WTC11 (cell line): ENCODE measurements around the gene GALNT4. TPM values are rescaled to one million over a fixed set of nuclear protein-coding genes. Genes with fewer than 3 reads are reported as not detected.

Experiments used
- ATAC-seq: fragments of 200-7000 bp; cut with Tn5 transposase; 2 replicates; pipeline ENCODE4 v1.10.0; 2021; ENCODE audit warnings: mild to moderate bottlenecking, moderate library complexity
- CTCF ChIA-PET: fragments of 300-600 bp; sonication (Branson Sonifier 250); formaldehyde crosslinking; loops from one replicate; lab custom pipeline; 2021; ENCODE audit warnings: antibody characterized with exemption; lab: Charles Lee
- POLR2A ChIA-PET: fragments of 350-600 bp; sonication (Branson Sonifier 250); formaldehyde crosslinking; loops from one replicate; lab custom pipeline; 2021; ENCODE audit warnings: antibody characterized with exemption; lab: Charles Lee
- DNase-seq: peaks from one replicate; pipeline ENCODE4 v3.0.0; 2021; ENCODE audit warnings: low spot score
- H3K27ac Mint-ChIP-seq: 2 replicates; pipeline ENCODE4 v1.8.0; 2021; ENCODE audit warnings: mixed read lengths
- H3K27me3 Mint-ChIP-seq: 2 replicates; pipeline ENCODE4 v1.8.0; 2021; ENCODE audit warnings: low read depth, mild to moderate bottlenecking, moderate library complexity, mixed read lengths
- H3K36me3 Mint-ChIP-seq: 2 replicates; pipeline ENCODE4 v1.8.0; 2021; ENCODE audit warnings: mixed read lengths
- H3K4me1 Mint-ChIP-seq: 2 replicates; pipeline ENCODE4 v1.8.0; 2022; ENCODE audit warnings: mixed read lengths
- H3K4me3 Mint-ChIP-seq: 2 replicates; pipeline ENCODE4 v1.8.0; 2021; ENCODE audit warnings: mild to moderate bottlenecking, moderate library complexity, mixed read lengths
- H3K9me3 Mint-ChIP-seq: 2 replicates; pipeline ENCODE4 v1.8.0; 2021; ENCODE audit warnings: mixed read lengths
- FOXP1 ChIP-seq: sonication (generic); formaldehyde crosslinking; IDR thresholded peaks from 2 replicates; pipeline ENCODE4 v1.8.0; 2022; ENCODE audit warnings: missing genetic modification reagents, mild to moderate bottlenecking, moderate library complexity, borderline replicate concordance
- HMGA2 ChIP-seq: fragments of 250-450 bp; sonication (Bioruptor Pico); IDR thresholded peaks from 2 replicates; pipeline ENCODE4 v1.4.0; 2021; ENCODE audit warnings: mild to moderate bottlenecking, moderate library complexity
- IRF2 ChIP-seq: sonication (generic); formaldehyde crosslinking; IDR thresholded peaks from 2 replicates; pipeline ENCODE4 v1.8.0; 2022; ENCODE audit warnings: low read depth, missing genetic modification reagents, borderline replicate concordance
- NR1H2 ChIP-seq: sonication (generic); formaldehyde crosslinking; IDR thresholded peaks from 2 replicates; pipeline ENCODE4 v1.9.0; 2021; ENCODE audit warnings: mild to moderate bottlenecking, moderate library complexity, missing genetic modification reagents
- OVOL2 ChIP-seq: fragments of 250-450 bp; sonication (Bioruptor Pico); IDR thresholded peaks from 2 replicates; pipeline ENCODE4 v1.9.0; 2021; ENCODE audit warnings: mild to moderate bottlenecking, borderline replicate concordance
- PRRX2 ChIP-seq: fragments of 250-450 bp; sonication (Bioruptor Pico); IDR thresholded peaks from 2 replicates; pipeline ENCODE4 v1.8.0; 2021; ENCODE audit warnings: mild to moderate bottlenecking
- RORB ChIP-seq: fragments of 250-450 bp; sonication (Bioruptor Pico); IDR thresholded peaks from 2 replicates; pipeline ENCODE4 v1.9.0; 2021; ENCODE audit warnings: mild to moderate bottlenecking
- ZNF396 ChIP-seq: fragments of 250-450 bp; sonication (Bioruptor Pico); IDR thresholded peaks from 2 replicates; pipeline ENCODE4 v1.8.0; 2021; ENCODE audit warnings: mild to moderate bottlenecking, moderate library complexity, borderline replicate concordance
- total RNA-seq: library from RNA; stranded (reverse); gene quantifications from 3 replicates; pipeline ENCODE4 v1.2.3, GENCODE V29; 2021
- TF ChIP-seq, protein P1 (sequence below): sonication (generic); formaldehyde crosslinking; IDR thresholded peaks from 2 replicates; pipeline ENCODE4 v1.8.1; 2023; ENCODE audit warnings: mild to moderate bottlenecking, missing genetic modification reagents
- TF ChIP-seq, protein P2 (sequence below): sonication (generic); formaldehyde crosslinking; IDR thresholded peaks from 2 replicates; pipeline ENCODE4 v1.8.1; 2023; ENCODE audit warnings: mild to moderate bottlenecking, missing genetic modification reagents
- TF ChIP-seq, protein P3 (sequence below): fragments of 250-450 bp; sonication (Bioruptor Pico); IDR thresholded peaks from 2 replicates; pipeline ENCODE4 v1.9.0; 2021; ENCODE audit warnings: mild to moderate bottlenecking
- TF ChIP-seq, protein P4 (sequence below): sonication (generic); formaldehyde crosslinking; IDR thresholded peaks from 2 replicates; pipeline ENCODE4 v1.8.1; 2022; ENCODE audit warnings: low read depth, missing genetic modification reagents, borderline replicate concordance
- TF ChIP-seq, protein P5 (sequence below): sonication (generic); formaldehyde crosslinking; IDR thresholded peaks from 2 replicates; pipeline ENCODE4 v1.8.0; 2022; ENCODE audit warnings: mild to moderate bottlenecking, missing genetic modification reagents
- TF ChIP-seq, protein P6 (sequence below): sonication (generic); formaldehyde crosslinking; IDR thresholded peaks from 2 replicates; pipeline ENCODE4 v1.8.1; 2023; ENCODE audit warnings: mild to moderate bottlenecking, missing genetic modification reagents, moderate library complexity
- TF ChIP-seq, protein P7 (sequence below): sonication (generic); formaldehyde crosslinking; IDR thresholded peaks from 2 replicates; pipeline ENCODE4 v1.8.1; 2022; ENCODE audit warnings: mild to moderate bottlenecking, missing genetic modification reagents, moderate library complexity, borderline replicate concordance
- TF ChIP-seq, protein P8 (sequence below): sonication (generic); formaldehyde crosslinking; IDR thresholded peaks from 2 replicates; pipeline ENCODE4 v1.8.1; 2022; ENCODE audit warnings: low read depth, mild to moderate bottlenecking, moderate library complexity, missing genetic modification reagents, borderline replicate concordance

The GALNT4 gene
- total RNA-seq, 1 experiment from 2014 or later, result 3.9 TPM

DNA sequence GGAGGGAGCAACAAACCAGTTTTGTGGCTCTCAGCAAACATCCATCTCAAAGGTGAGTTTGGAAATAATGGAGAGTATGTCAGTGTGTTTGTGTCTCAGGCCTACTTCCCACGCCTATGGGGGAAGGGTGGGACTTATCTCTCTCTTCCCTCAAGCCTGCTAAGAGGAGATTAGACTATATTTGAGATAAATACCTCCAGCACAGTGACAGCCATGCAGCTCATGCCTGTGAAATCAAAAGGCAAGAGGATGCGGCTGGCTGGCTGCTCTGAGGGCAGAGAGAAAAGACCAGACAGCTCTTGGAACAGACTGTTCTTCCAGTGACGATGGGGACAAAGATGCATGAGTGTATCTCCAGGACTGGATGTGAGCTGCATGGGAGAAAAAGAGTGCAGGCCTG is 16.0 kb upstream of the GALNT4 start:
- POLR2A ChIA-PET, result no interaction called here
- no peak for ATAC-seq
- H3K9me3 Mint-ChIP-seq, result no peaks in the 10 kb centered on the region
- TF ChIP-seq ZNF396 (CRISPR knock-in tag), result no peak
- TF ChIP-seq OVOL2 (CRISPR knock-in tag), result no peak
- no peak for TF ChIP-seq PRRX2 (CRISPR knock-in tag)
- no peak for TF ChIP-seq FOXP1 (CRISPR knock-in tag)
- TF ChIP-seq, all 79 proteins: peak for 0
- no peak overlapping the region for H3K27ac Mint-ChIP-seq
- H3K36me3 Mint-ChIP-seq, result no peaks in the 10 kb centered on the region
- H3K27me3 Mint-ChIP-seq, result 0 out of 2 replicates have a peak, but pooled peaks cover 2% of the 10 kb centered on the region
- no peak overlapping the region for H3K4me3 Mint-ChIP-seq
- H3K4me1 Mint-ChIP-seq, result peaks cover 9% of the 10 kb centered on the region
- CTCF ChIA-PET, result no interaction called here
- DNase-seq, result no peak

DNA sequence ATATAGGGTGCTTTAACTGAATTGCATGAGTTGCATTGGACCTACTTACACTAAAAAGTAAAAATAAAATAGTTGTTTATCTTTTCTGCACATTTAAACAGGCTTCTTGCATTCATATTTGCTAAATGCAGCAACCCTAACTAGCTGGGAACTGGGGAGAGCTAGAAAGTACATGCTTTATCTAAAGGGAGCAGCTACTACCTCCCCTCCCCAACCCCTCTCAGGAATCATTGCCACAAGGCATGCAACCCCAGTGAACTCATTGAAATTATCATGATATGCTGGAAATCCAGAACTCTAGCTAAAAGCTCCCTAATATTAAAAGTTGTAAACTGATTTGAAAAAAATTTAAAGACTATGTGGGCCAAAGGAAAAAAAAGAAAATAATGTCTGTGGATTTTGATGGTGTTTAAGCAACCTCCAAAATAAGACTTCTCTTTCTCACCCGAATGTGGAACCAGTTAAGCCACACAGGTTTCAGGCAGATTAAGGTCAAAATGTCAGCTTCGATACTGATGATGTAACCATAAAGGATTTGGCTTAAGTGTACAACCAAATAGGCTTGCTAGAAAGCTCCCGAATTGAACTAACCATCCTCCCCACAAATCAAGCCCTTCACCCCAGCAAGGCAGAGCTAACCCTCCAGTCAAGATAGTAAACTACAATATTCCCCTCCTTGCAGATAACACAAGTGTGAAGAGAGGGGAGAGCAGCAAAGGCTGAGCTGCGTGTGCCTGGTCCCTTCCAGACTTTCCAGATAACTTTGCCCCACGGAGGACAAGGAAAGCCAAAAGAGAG is 15.0 kb upstream of the GALNT4 start:
- Mint-ChIP-seq H3K9me3 (no peaks in the 10 kb centered on the region), H3K4me1 (peaks cover 9% of the 10 kb centered on the region), H3K27me3 (0 out of 2 replicates have a peak, but pooled peaks cover 2% of the 10 kb centered on the region), H3K36me3 (no peaks in the 10 kb centered on the region), H3K27ac (no peak overlapping the region), H3K4me3 (no peak overlapping the region)
- DNase-seq, result no peak
- TF ChIP-seq, protein P1, sequence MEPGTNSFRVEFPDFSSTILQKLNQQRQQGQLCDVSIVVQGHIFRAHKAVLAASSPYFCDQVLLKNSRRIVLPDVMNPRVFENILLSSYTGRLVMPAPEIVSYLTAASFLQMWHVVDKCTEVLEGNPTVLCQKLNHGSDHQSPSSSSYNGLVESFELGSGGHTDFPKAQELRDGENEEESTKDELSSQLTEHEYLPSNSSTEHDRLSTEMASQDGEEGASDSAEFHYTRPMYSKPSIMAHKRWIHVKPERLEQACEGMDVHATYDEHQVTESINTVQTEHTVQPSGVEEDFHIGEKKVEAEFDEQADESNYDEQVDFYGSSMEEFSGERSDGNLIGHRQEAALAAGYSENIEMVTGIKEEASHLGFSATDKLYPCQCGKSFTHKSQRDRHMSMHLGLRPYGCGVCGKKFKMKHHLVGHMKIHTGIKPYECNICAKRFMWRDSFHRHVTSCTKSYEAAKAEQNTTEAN, result no peak
- TF ChIP-seq IRF2 (CRISPR knock-in tag) (no peak), NR1H2 (CRISPR knock-in tag) (no peak), PRRX2 (CRISPR knock-in tag) (no peak)
- TF ChIP-seq, protein P2, sequence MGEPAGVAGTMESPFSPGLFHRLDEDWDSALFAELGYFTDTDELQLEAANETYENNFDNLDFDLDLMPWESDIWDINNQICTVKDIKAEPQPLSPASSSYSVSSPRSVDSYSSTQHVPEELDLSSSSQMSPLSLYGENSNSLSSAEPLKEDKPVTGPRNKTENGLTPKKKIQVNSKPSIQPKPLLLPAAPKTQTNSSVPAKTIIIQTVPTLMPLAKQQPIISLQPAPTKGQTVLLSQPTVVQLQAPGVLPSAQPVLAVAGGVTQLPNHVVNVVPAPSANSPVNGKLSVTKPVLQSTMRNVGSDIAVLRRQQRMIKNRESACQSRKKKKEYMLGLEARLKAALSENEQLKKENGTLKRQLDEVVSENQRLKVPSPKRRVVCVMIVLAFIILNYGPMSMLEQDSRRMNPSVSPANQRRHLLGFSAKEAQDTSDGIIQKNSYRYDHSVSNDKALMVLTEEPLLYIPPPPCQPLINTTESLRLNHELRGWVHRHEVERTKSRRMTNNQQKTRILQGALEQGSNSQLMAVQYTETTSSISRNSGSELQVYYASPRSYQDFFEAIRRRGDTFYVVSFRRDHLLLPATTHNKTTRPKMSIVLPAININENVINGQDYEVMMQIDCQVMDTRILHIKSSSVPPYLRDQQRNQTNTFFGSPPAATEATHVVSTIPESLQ, result no peak
- TF ChIP-seq, protein P3, sequence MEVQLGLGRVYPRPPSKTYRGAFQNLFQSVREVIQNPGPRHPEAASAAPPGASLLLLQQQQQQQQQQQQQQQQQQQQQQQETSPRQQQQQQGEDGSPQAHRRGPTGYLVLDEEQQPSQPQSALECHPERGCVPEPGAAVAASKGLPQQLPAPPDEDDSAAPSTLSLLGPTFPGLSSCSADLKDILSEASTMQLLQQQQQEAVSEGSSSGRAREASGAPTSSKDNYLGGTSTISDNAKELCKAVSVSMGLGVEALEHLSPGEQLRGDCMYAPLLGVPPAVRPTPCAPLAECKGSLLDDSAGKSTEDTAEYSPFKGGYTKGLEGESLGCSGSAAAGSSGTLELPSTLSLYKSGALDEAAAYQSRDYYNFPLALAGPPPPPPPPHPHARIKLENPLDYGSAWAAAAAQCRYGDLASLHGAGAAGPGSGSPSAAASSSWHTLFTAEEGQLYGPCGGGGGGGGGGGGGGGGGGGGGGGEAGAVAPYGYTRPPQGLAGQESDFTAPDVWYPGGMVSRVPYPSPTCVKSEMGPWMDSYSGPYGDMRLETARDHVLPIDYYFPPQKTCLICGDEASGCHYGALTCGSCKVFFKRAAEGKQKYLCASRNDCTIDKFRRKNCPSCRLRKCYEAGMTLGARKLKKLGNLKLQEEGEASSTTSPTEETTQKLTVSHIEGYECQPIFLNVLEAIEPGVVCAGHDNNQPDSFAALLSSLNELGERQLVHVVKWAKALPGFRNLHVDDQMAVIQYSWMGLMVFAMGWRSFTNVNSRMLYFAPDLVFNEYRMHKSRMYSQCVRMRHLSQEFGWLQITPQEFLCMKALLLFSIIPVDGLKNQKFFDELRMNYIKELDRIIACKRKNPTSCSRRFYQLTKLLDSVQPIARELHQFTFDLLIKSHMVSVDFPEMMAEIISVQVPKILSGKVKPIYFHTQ (CRISPR knock-in tag), result no peak
- TF ChIP-seq, protein P4, sequence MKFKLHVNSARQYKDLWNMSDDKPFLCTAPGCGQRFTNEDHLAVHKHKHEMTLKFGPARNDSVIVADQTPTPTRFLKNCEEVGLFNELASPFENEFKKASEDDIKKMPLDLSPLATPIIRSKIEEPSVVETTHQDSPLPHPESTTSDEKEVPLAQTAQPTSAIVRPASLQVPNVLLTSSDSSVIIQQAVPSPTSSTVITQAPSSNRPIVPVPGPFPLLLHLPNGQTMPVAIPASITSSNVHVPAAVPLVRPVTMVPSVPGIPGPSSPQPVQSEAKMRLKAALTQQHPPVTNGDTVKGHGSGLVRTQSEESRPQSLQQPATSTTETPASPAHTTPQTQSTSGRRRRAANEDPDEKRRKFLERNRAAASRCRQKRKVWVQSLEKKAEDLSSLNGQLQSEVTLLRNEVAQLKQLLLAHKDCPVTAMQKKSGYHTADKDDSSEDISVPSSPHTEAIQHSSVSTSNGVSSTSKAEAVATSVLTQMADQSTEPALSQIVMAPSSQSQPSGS (CRISPR knock-in tag), result no peak
- TF ChIP-seq, protein P5, sequence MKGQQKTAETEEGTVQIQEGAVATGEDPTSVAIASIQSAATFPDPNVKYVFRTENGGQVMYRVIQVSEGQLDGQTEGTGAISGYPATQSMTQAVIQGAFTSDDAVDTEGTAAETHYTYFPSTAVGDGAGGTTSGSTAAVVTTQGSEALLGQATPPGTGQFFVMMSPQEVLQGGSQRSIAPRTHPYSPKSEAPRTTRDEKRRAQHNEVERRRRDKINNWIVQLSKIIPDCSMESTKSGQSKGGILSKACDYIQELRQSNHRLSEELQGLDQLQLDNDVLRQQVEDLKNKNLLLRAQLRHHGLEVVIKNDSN (CRISPR knock-in tag), result no peak
- no peak for ATAC-seq
- ChIA-PET CTCF (no interaction called here), POLR2A (no interaction called here)

DNA sequence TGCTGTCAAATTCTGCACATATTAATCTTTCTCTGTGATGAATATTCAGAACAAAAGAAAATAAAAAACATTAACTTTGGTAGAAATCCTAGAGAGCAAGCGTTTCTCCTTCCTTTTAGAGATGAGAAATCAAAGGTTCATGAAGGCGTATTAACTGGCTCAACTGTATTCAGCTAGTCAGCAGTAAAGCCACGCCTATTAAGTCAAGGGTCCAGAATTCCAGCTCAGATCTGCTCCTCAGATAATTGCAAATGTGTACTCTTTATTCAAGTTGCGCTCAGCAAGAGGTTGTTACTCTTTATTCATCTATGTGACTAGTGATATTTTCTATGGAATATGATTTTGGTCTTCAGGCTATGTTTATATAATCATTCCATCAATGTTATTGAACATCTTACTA is 14.3 kb upstream of the GALNT4 start:
- ATAC-seq, result no peak
- TF ChIP-seq, protein P1, result no peak
- no peak for TF ChIP-seq HMGA2 (CRISPR knock-in tag)
- no peak for TF ChIP-seq RORB (CRISPR knock-in tag)
- TF ChIP-seq, protein P6, sequence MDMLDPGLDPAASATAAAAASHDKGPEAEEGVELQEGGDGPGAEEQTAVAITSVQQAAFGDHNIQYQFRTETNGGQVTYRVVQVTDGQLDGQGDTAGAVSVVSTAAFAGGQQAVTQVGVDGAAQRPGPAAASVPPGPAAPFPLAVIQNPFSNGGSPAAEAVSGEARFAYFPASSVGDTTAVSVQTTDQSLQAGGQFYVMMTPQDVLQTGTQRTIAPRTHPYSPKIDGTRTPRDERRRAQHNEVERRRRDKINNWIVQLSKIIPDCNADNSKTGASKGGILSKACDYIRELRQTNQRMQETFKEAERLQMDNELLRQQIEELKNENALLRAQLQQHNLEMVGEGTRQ (CRISPR knock-in tag), result no peak
- TF ChIP-seq, protein P7, sequence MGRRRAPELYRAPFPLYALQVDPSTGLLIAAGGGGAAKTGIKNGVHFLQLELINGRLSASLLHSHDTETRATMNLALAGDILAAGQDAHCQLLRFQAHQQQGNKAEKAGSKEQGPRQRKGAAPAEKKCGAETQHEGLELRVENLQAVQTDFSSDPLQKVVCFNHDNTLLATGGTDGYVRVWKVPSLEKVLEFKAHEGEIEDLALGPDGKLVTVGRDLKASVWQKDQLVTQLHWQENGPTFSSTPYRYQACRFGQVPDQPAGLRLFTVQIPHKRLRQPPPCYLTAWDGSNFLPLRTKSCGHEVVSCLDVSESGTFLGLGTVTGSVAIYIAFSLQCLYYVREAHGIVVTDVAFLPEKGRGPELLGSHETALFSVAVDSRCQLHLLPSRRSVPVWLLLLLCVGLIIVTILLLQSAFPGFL, result no peak
- TF ChIP-seq, protein P8, sequence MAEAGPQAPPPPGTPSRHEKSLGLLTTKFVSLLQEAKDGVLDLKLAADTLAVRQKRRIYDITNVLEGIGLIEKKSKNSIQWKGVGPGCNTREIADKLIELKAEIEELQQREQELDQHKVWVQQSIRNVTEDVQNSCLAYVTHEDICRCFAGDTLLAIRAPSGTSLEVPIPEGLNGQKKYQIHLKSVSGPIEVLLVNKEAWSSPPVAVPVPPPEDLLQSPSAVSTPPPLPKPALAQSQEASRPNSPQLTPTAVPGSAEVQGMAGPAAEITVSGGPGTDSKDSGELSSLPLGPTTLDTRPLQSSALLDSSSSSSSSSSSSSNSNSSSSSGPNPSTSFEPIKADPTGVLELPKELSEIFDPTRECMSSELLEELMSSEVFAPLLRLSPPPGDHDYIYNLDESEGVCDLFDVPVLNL (CRISPR knock-in tag), result no peak

More for the DNA sequence above, 14.3 kb upstream of the GALNT4 start:
- no peak for DNase-seq
- ChIA-PET POLR2A (no interaction called here), CTCF (no interaction called here)
- Mint-ChIP-seq H3K9me3 (peaks cover 4% of the 10 kb centered on the region), H3K4me1 (peaks cover 9% of the 10 kb centered on the region), H3K27ac (no peak overlapping the region), H3K4me3 (no peak overlapping the region), H3K36me3 (no peaks in the 10 kb centered on the region), H3K27me3 (0 out of 2 replicates have a peak, but pooled peaks cover 2% of the 10 kb centered on the region)
